Endodermal cell (in vitro differentiated cells): ENCODE data around the gene FILIP1L. TPM values are rescaled to one million over a fixed set of nuclear protein-coding genes. Genes with fewer than 3 reads are reported as not detected.

Experiments
- DNase-seq: peaks from one replicate; pipeline ENCODE4 v3.0.0-alpha.2; 2017
- H3K27ac ChIP-seq: 2 replicates; pipeline ENCODE4 v1.5.1; 2013; ENCODE audit warnings: mild to moderate bottlenecking, low read depth, low read length, moderate library complexity
- H3K27me3 ChIP-seq: 2 replicates; pipeline ENCODE4 v1.6.1; 2013; ENCODE audit warnings: mild to moderate bottlenecking, low read length, moderate library complexity; ENCODE audit not compliant: insufficient read depth, control insufficient read depth, poor library complexity, severe bottlenecking
- H3K36me3 ChIP-seq: 2 replicates; pipeline ENCODE4 v1.7.0; 2013; ENCODE audit warnings: mild to moderate bottlenecking, low read length, moderate library complexity; ENCODE audit not compliant: control insufficient read depth, insufficient read depth
- H3K4me1 ChIP-seq: one replicate; pipeline ENCODE4 v1.7.0; 2013; ENCODE audit warnings: low read length; ENCODE audit not compliant: control insufficient read depth, insufficient read depth
- H3K4me3 ChIP-seq: 2 replicates; pipeline ENCODE4 v1.5.1; 2013; ENCODE audit warnings: mild to moderate bottlenecking, low read length, moderate library complexity
- H3K9ac ChIP-seq: 2 replicates; pipeline ENCODE4 v1.6.1; 2013; ENCODE audit warnings: mild to moderate bottlenecking, low read length, moderate library complexity; ENCODE audit not compliant: poor library complexity, severe bottlenecking; ENCODE audit errors: extremely low read depth
- H3K9me3 ChIP-seq: 2 replicates; pipeline ENCODE4 v1.6.1; 2013; ENCODE audit warnings: mild to moderate bottlenecking, low read length, moderate library complexity; ENCODE audit not compliant: control insufficient read depth
- H3K27ac Mint-ChIP-seq: 2 replicates; pipeline ENCODE4 v1.8.0; 2020; ENCODE audit warnings: mixed read lengths
- H3K27me3 Mint-ChIP-seq: 2 replicates; pipeline ENCODE4 v1.8.0; 2021; ENCODE audit warnings: mild to moderate bottlenecking, mixed read lengths; ENCODE audit not compliant: insufficient read depth
- H3K36me3 Mint-ChIP-seq: 2 replicates; pipeline ENCODE4 v1.8.0; 2020; ENCODE audit warnings: low read depth, mixed read lengths
- H3K4me1 Mint-ChIP-seq: 2 replicates; pipeline ENCODE4 v1.8.0; 2020; ENCODE audit warnings: mixed read lengths
- H3K4me3 Mint-ChIP-seq: 2 replicates; pipeline ENCODE4 v1.8.0; 2020; ENCODE audit warnings: mild to moderate bottlenecking, moderate library complexity, mixed read lengths
- H3K9me3 Mint-ChIP-seq: 2 replicates; pipeline ENCODE4 v1.8.0; 2020; ENCODE audit warnings: mild to moderate bottlenecking, mixed read lengths
- WGBS, 2 experiments: methylation state at CpG; one replicate each; pipeline versions ENCODE4 v1.1.5 to v1.1.7; 2013; ENCODE audit warnings: missing lambda C conversion rate in 2 of 2, mixed read lengths in 1 of 2; ENCODE audit not compliant: insufficient coverage in 1 of 2, insufficient read length in 1 of 2; 5-methylcytosine and 5-hydroxymethylcytosine counted together
- total RNA-seq, 2 donors: library from RNA; stranded (reverse); fragmentation: NEBNext Ultra II Directional in 1 of 2; extraction: Animal tissue kit (Norgen Biotek cat#: 25700) in 1 of 2; gene quantifications; 2 replicates in 1 of 2; 3 replicates in 1 of 2; pipeline ENCODE4 v1.2.1, GENCODE V29; 2021
- TF ChIP-seq, protein P1 (sequence below): fragments of 200-600 bp; sonication (generic); conservative IDR thresholded peaks from 2 replicates; pipeline ENCODE4 v1.5.0; 2021; ENCODE audit warnings: antibody characterized with exemption, mild to moderate bottlenecking

Gene FILIP1L
- total RNA-seq, 2 donors from 2014 or later: 0.84 to 2.5 TPM

DNA sequence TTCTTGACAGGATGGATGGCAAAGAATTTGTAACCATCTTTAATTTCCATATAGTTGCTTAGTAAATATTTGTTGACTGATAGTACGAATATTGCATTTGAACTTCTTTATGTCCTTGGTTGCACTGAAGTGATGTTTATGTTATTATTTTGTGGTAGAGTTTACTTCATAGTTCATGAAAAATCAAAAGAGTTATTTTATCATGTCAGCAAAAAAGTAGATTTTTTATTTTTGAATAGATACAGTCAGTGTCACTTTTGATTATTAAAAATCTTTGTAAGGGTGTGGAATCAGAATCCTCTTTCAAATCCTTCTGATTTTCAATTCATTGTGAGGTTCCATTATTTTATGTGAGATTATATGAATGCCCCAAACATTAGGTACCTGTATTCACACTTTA, 35.0 kb downstream of the FILIP1L start:
- Histone ChIP-seq H3K36me3 (no peaks in the 10 kb centered on the region), H3K9me3 (no peaks in the 10 kb centered on the region), H3K4me1 (peaks cover 29% of the 10 kb centered on the region), H3K4me3 (no peak overlapping the region), H3K27ac (no peak overlapping the region), H3K9ac (no peak overlapping the region), H3K27me3 (no peaks in the 10 kb centered on the region)
- H3K4me3 Mint-ChIP-seq: no peak overlapping the region
- TF ChIP-seq, protein P1, sequence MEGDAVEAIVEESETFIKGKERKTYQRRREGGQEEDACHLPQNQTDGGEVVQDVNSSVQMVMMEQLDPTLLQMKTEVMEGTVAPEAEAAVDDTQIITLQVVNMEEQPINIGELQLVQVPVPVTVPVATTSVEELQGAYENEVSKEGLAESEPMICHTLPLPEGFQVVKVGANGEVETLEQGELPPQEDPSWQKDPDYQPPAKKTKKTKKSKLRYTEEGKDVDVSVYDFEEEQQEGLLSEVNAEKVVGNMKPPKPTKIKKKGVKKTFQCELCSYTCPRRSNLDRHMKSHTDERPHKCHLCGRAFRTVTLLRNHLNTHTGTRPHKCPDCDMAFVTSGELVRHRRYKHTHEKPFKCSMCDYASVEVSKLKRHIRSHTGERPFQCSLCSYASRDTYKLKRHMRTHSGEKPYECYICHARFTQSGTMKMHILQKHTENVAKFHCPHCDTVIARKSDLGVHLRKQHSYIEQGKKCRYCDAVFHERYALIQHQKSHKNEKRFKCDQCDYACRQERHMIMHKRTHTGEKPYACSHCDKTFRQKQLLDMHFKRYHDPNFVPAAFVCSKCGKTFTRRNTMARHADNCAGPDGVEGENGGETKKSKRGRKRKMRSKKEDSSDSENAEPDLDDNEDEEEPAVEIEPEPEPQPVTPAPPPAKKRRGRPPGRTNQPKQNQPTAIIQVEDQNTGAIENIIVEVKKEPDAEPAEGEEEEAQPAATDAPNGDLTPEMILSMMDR: no peak
- 92% methylated on average over 1 of the region's 1 CpG; no CpG with 5 or more reads in 1 of the 2 experiments for WGBS, 2 experiments
- H3K27me3 Mint-ChIP-seq: no peaks in the 10 kb centered on the region
- H3K27ac Mint-ChIP-seq: no peak overlapping the region
- no peaks in the 10 kb centered on the region for H3K9me3 Mint-ChIP-seq
- H3K4me1 Mint-ChIP-seq: peaks cover 52% of the 10 kb centered on the region
- no peaks in the 10 kb centered on the region for H3K36me3 Mint-ChIP-seq
- DNase-seq: no peak

GRCh38 chr3:100076731-100077529, 37.4 kb downstream of the FILIP1L start:
- peak overlapping the region; percentile 49 for H3K27ac ChIP-seq
- no peaks in the 10 kb centered on the region for H3K36me3 ChIP-seq
- no peak overlapping the region for H3K9ac ChIP-seq
- H3K4me1 Mint-ChIP-seq: peaks cover 50% of the 10 kb centered on the region
- H3K27me3 ChIP-seq: no peaks in the 10 kb centered on the region
- H3K9me3 Mint-ChIP-seq: no peaks in the 10 kb centered on the region
- no peak overlapping the region for H3K4me3 Mint-ChIP-seq
- TF ChIP-seq, protein P1: no peak
- no peak for DNase-seq
- no peaks in the 10 kb centered on the region for H3K36me3 Mint-ChIP-seq
- no peaks in the 10 kb centered on the region for H3K9me3 ChIP-seq
- H3K27me3 Mint-ChIP-seq: no peaks in the 10 kb centered on the region
- 76 to 86% methylated on average over 5 to 7 of the region's 7 CpGs for WGBS, 2 experiments
- H3K4me3 ChIP-seq: peak overlapping the region; percentile 56
- no peak overlapping the region for H3K27ac Mint-ChIP-seq
- peaks cover 27% of the 10 kb centered on the region for H3K4me1 ChIP-seq

DNA sequence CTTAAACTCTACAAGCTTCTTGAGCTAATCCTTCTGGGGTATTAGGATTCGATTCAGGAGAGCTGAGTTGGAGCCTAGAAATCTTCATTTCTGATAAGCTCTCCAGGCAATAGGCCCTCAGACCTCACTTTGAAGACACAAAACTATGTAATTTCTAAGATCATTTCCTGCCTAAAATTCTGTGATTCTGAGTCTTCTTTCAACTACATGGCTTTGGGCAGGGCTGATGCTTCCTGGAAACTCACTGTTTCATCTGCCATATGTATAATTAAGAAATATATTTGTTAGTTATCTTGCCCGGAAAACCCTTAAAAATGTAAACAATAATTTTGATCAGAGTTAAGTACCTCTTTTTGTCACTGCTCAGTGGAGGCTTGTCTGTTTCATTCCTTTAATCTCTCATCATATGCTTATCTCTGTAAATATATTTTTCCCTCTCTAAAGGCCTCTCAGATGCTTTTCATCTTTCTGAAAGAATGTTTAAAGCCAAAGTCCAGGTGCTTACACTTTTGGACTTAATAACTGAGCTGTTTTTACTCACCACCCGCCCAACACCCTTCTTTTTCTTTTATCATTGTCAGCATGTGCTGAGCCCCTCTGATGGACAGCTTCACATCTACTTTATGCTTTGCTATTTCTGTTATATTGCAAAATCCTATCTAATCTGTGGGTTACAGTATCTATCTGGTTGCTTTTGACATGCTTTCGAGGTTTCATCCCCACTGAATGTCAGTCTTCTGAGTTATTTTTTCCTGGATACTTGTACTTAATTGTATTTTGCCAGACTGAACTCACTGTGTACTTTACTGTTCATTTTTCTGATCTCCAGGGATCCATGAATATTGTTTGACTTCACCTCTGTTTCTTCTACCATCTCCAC, 38.2 kb downstream of the FILIP1L start:
- Mint-ChIP-seq H3K27ac (no peak overlapping the region), H3K4me3 (no peak overlapping the region), H3K9me3 (no peaks in the 10 kb centered on the region), H3K27me3 (no peaks in the 10 kb centered on the region), H3K36me3 (no peaks in the 10 kb centered on the region), H3K4me1 (peaks cover 43% of the 10 kb centered on the region)
- Histone ChIP-seq H3K36me3 (no peaks in the 10 kb centered on the region), H3K4me1 (peaks cover 21% of the 10 kb centered on the region), H3K9ac (no peak overlapping the region), H3K4me3 (peak overlapping the region; percentile 56), H3K27me3 (no peaks in the 10 kb centered on the region), H3K27ac (no peak overlapping the region), H3K9me3 (no peaks in the 10 kb centered on the region)
- no peak for DNase-seq
- TF ChIP-seq, protein P1: no peak
- WGBS, 2 experiments: 69 to 75% methylated on average over 2 to 4 of the region's 4 CpGs
